K562 (cell line): ENCODE measurements around the gene SLC22A16.

Source experiments
- ARNT ChIP-seq, 2 experiments: fragments of 450-650 bp; IDR thresholded peaks; 2 replicates each; pipeline ENCODE4 v1.6.1; 2016; ENCODE audit warnings: mild to moderate bottlenecking in 1 of 2
- CHD2 ChIP-seq: IDR thresholded peaks from 2 replicates; pipeline ENCODE4 v1.6.1; 2011; ENCODE audit warnings: low read depth, low read length
- IRF1 ChIP-seq: sonication (generic); formaldehyde crosslinking; IDR thresholded peaks from 2 replicates; pipeline ENCODE4 v1.8.0; 2022; ENCODE audit warnings: missing genetic modification reagents, mild to moderate bottlenecking, borderline replicate concordance
- JUN ChIP-seq, 2 experiments: sonication (generic) in 1 of 2; formaldehyde crosslinking in 1 of 2; IDR thresholded peaks; 2 replicates each; pipeline versions ENCODE4 v1.6.1 to v1.8.0; 2012 to 2022; ENCODE audit warnings: borderline replicate concordance in 2 of 2, mild to moderate bottlenecking in 2 of 2, improper control_type of control experiment in 1 of 2, low read depth in 1 of 2, low read length in 1 of 2, missing genetic modification reagents in 1 of 2
- NUFIP1 ChIP-seq: fragments of 450-650 bp; IDR thresholded peaks from 2 replicates; pipeline ENCODE4 v1.6.1; 2018; ENCODE audit not compliant: partially characterized antibody
- PRMT5 ChIP-seq: sonication (generic); formaldehyde crosslinking; IDR thresholded peaks from 2 replicates; pipeline ENCODE4 v1.5.0; 2020; ENCODE audit warnings: missing genetic modification reagents
- SAFB2 ChIP-seq: fragments of 200-400 bp; formaldehyde crosslinking; IDR thresholded peaks from 2 replicates; pipeline ENCODE4 v1.6.1; 2018; ENCODE audit warnings: borderline replicate concordance, low read length, low read depth, moderate library complexity; ENCODE audit not compliant: severe bottlenecking
- STAT6 ChIP-seq: sonication (generic); formaldehyde crosslinking; IDR thresholded peaks from 2 replicates; pipeline ENCODE4 v1.8.1; 2023; ENCODE audit warnings: mild to moderate bottlenecking, missing genetic modification reagents
- TARDBP ChIP-seq: fragments of 450-650 bp; IDR thresholded peaks from 2 replicates; pipeline ENCODE4 v1.6.1; 2016
- ZKSCAN1 ChIP-seq: fragments of 150-350 bp; IDR thresholded peaks from 2 replicates; pipeline ENCODE4 v1.6.1; 2016; ENCODE audit warnings: low read depth, low read length
- ZNF318 ChIP-seq, 2 experiments: fragments of 450-650 bp; IDR thresholded peaks; 2 replicates each; pipeline ENCODE4 v1.6.1; 2016; ENCODE audit warnings: mild to moderate bottlenecking in 2 of 2, borderline replicate concordance in 1 of 2, low read depth in 1 of 2, moderate library complexity in 1 of 2
- ZSCAN29 ChIP-seq: fragments of 450-650 bp; IDR thresholded peaks from 2 replicates; pipeline ENCODE4 v1.6.1; 2017
- TF ChIP-seq, protein P1 (sequence below), 3 experiments: IDR thresholded peaks in 2 of 3; conservative IDR thresholded peaks in 1 of 3; 2 replicates each; pipeline ENCODE4 v1.5.1; 2011 to 2012; ENCODE audit warnings: low read length in 3 of 3, mild to moderate bottlenecking in 3 of 3, control low read depth in 2 of 3, improper control_type of control experiment in 1 of 3, inconsistent platforms in 1 of 3, low read depth in 1 of 3, mixed read lengths in 1 of 3, moderate library complexity in 1 of 3; ENCODE audit not compliant: insufficient read depth in 2 of 3

- TF ChIP-seq PRMT5 (CRISPR knock-in tag) (no peak), ZNF318 (IDR thresholded peaks at IDR 0.05; ENCODE audit: borderline replicate concordance in 1 of 2, low read depth in 1 of 2) (no peak), ZKSCAN1 (no peak), ZSCAN29 (no peak), STAT6 (CRISPR knock-in tag) (no peak), IRF1 (no peak), NUFIP1 (no peak), CHD2 (no peak), ARNT (IDR thresholded peaks at IDR 0.05) (no peak), TARDBP (no peak), SAFB2 (no peak), JUN (IDR thresholded peaks at IDR 0.05; ENCODE audit: borderline replicate concordance, low read depth, low read length) (no peak), JUN (CRISPR knock-in tag; IDR thresholded peaks at IDR 0.05; ENCODE audit: borderline replicate concordance) (no peak)
- TF ChIP-seq, protein P1, sequence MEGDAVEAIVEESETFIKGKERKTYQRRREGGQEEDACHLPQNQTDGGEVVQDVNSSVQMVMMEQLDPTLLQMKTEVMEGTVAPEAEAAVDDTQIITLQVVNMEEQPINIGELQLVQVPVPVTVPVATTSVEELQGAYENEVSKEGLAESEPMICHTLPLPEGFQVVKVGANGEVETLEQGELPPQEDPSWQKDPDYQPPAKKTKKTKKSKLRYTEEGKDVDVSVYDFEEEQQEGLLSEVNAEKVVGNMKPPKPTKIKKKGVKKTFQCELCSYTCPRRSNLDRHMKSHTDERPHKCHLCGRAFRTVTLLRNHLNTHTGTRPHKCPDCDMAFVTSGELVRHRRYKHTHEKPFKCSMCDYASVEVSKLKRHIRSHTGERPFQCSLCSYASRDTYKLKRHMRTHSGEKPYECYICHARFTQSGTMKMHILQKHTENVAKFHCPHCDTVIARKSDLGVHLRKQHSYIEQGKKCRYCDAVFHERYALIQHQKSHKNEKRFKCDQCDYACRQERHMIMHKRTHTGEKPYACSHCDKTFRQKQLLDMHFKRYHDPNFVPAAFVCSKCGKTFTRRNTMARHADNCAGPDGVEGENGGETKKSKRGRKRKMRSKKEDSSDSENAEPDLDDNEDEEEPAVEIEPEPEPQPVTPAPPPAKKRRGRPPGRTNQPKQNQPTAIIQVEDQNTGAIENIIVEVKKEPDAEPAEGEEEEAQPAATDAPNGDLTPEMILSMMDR (IDR thresholded peaks at IDR 0.05 in 2 of 3, conservative IDR thresholded peaks at IDR 0.05 in 1 of 3; ENCODE audit: insufficient read depth in 2 of 3, low read depth in 1 of 3, low read length in 3 of 3) = no peak
These were observed 8.8 kb downstream of the SLC22A16 start for GRCh38 chr6:110467566-110468140.
